Common myeloid progenitor, CD34-positive (primary cell): ENCODE data around the gene VAPB.

Experiments
- CTCF ChIA-PET: fragments of 350-600 bp; sonication (Branson Sonifier 250); formaldehyde crosslinking; loops from one replicate; lab custom pipeline; 2021; ENCODE audit warnings: antibody characterized with exemption; lab: Charles Lee
- POLR2A ChIA-PET: fragments of 350-600 bp; sonication (Branson Sonifier 250); formaldehyde crosslinking; loops from one replicate; lab custom pipeline; 2021; ENCODE audit warnings: antibody characterized with exemption; lab: Charles Lee
- DNase-seq, 3 donors: peaks; one replicate each; pipeline versions ENCODE4 v3.0.0 to v3.0.0-alpha.2; 2013
- H3K27ac ChIP-seq, 2 experiments: 1 replicate in 1 of 2; 2 replicates in 1 of 2; pipeline ENCODE4 v1.7.0; 2013; ENCODE audit warnings: inconsistent platforms in 2 of 2, low read length in 2 of 2, mild to moderate bottlenecking in 2 of 2, low read depth in 1 of 2, moderate library complexity in 1 of 2; ENCODE audit not compliant: severe bottlenecking in 2 of 2, insufficient read depth in 1 of 2, poor library complexity in 1 of 2
- H3K27me3 ChIP-seq, 5 experiments: replicated peaks in 2 of 5; 1 replicate in 3 of 5; 2 replicates in 2 of 5; pipeline versions ENCODE4 v1.6.1 to v1.7.0; 2013; ENCODE audit warnings: low read length in 4 of 5, mild to moderate bottlenecking in 2 of 5, moderate library complexity in 2 of 5, inconsistent platforms in 1 of 5; ENCODE audit not compliant: insufficient read depth in 5 of 5, control insufficient read depth in 4 of 5
- H3K36me3 ChIP-seq, 4 experiments: 1 replicate in 2 of 4; 2 replicates in 2 of 4; pipeline versions ENCODE4 v1.6.1 to v1.7.0; 2013; ENCODE audit warnings: low read length in 3 of 4, control low read depth in 1 of 4, mild to moderate bottlenecking in 1 of 4; ENCODE audit not compliant: control insufficient read depth in 4 of 4, insufficient read depth in 4 of 4
- H3K4me1 ChIP-seq, 4 experiments: 1 replicate in 3 of 4; 2 replicates in 1 of 4; pipeline versions ENCODE4 v1.6.1 to v1.7.1; 2013; ENCODE audit warnings: low read length in 3 of 4, mild to moderate bottlenecking in 3 of 4, control low read depth in 1 of 4, inconsistent platforms in 1 of 4, moderate library complexity in 1 of 4; ENCODE audit not compliant: control insufficient read depth in 4 of 4, insufficient read depth in 4 of 4; ENCODE audit errors: control extremely low read depth in 1 of 4
- H3K4me3 ChIP-seq, 7 experiments: 1 replicate in 4 of 7; 2 replicates in 3 of 7; pipeline versions ENCODE4 v1.5.1 to v1.7.0; 2013; ENCODE audit warnings: mild to moderate bottlenecking in 7 of 7, low read length in 6 of 7, moderate library complexity in 6 of 7, inconsistent platforms in 2 of 7, low read depth in 2 of 7, control low read depth in 1 of 7; ENCODE audit not compliant: insufficient read depth in 4 of 7, control insufficient read depth in 1 of 7; ENCODE audit errors: extremely low read depth in 1 of 7
- H3K9me3 ChIP-seq, 5 experiments: 1 replicate in 4 of 5; 2 replicates in 1 of 5; pipeline versions ENCODE4 v1.6.1 to v1.7.1; 2013; ENCODE audit warnings: low read length in 4 of 5, mild to moderate bottlenecking in 2 of 5, inconsistent platforms in 1 of 5, low read depth in 1 of 5, moderate library complexity in 1 of 5; ENCODE audit not compliant: control insufficient read depth in 4 of 5, insufficient read depth in 2 of 5; ENCODE audit errors: control extremely low read depth in 1 of 5
- WGBS: methylation state at CpG from one replicate; pipeline ENCODE4 v1.1.5; 2013; ENCODE audit not compliant: insufficient coverage; 5-methylcytosine and 5-hydroxymethylcytosine counted together

VAPB gene

DNA sequence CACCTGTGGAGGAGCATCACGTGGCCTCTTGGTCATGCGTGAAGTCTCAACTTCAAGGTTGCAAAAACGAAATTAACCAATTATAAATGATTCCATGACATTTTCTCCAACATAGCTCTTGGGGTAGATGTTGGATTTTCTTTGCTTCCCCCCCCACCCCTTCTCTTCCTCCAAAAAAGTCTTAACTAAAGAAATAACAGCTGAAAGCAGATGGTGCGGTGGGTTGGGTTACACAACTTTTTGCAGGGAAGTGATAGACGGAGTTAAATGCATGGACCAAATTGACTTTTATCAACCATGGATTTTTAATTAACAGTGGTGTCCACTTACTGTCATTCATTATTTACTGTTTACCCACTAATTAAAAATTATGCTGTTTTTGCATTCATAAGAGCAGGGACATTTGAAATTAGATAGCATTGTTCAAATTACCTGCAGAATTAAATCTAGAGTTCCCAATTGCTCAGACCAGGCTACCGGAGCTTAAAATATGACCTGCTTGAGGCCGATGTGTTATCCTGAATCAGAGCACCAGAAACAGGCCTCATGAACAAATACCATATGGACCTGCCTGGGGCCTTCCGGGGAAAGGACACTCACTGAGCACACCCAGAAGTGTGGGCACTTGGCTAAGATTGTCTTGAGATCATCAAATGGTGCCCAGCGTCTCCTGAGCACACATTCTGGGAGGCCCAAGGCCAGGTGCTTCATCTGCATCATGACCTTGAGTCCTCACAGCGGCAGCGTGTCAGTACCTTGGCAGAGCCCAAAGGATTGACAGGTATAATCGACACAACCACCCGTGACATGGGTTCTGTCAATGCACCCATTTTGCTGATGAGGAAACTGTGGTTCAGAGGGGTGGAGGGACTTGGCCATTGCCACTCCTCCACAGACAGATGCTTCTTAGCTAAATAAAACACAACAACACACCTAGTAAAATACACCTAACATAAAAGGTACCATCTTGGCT, 84.7 kb downstream of the VAPB start:
- no peaks in the 10 kb centered on the region for H3K4me1 ChIP-seq
- ChIA-PET CTCF (interaction anchor here (1.0 to 1.1 kb wide), 2 partner anchors 8 to 26 kb away, joined by 3 to 4 read pairs; no protein-coding TSS in a partner anchor), POLR2A (no interaction called here)
- DNase-seq: no peak
- H3K27me3 ChIP-seq: peaks cover 0 to 8% (median 0%) of the 10 kb centered on the region in 5 experiments
- H3K4me3 ChIP-seq: no peak overlapping the region
- no peak overlapping the region for H3K27ac ChIP-seq
- peaks cover 0 to 12% (median 10%) of the 10 kb centered on the region in 5 experiments for H3K9me3 ChIP-seq
- H3K36me3 ChIP-seq: no peaks in the 10 kb centered on the region
- over 99% methylated on average over 10 of the region's 13 CpGs for WGBS

DNA sequence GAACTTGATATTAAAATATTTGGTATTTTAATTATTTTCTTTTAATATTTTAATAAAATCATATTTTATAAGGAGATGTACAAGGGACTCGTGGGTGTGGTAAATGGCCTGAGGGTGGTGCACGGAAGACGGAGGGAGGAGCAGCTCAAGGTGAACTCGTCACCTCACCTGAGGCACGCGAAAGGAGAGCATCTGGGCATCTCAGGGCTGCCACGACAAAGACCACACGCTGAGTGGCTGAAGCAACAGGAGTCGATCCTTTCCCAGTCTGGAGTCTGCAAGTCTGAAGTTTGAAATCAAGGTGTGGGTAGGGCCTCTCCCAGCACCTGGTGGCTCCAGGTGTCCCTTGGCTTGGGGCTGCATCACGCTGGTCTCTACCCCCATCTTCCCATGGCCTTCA, 86.4 kb downstream of the VAPB start:
- no peaks in the 10 kb centered on the region for H3K36me3 ChIP-seq
- H3K4me1 ChIP-seq: no peaks in the 10 kb centered on the region
- H3K9me3 ChIP-seq: peaks cover 1 to 14% (median 13%) of the 10 kb centered on the region in 5 experiments
- ChIA-PET CTCF (no interaction called here), POLR2A (no interaction called here)
- no peak overlapping the region for H3K4me3 ChIP-seq
- H3K27me3 ChIP-seq: peaks cover 0 to 9% (median 2%) of the 10 kb centered on the region in 5 experiments
- 91% methylated on average over 10 of the region's 10 CpGs for WGBS
- DNase-seq: no peak
- no peak overlapping the region for H3K27ac ChIP-seq

DNA sequence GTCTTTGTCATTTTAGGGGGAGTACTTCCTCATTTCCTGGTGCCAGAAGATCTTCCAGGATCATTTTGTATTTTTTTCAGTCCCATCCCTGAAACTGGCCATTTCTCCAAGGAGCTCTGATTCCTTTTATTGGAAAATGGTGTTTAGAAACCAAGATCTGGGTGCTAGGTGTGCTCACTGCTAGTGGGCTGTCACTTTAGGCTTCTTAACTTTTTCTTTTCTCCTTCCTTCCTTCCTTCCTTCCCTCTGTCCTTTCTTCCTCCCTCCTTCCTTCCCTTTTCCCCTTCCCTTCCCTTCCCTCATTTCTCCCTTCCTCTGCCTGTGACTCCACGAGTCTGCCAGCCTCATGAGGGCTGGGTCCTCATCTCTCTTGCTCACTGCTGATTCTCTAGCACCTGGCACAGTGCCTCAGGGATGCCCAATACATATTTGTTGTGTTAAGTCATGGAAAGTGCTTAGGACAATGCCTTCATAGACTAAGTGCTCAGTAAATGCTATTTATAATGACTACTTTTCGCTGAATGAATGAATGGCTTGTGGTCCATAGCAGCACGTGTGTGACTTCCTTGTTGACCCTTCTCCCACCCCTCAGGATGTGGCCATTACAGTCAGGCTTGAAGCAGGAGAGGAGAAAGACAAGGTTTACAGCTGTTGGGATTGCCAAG, 89.2 kb downstream of the VAPB start:
- Histone ChIP-seq H3K27me3 (peaks cover 0 to 19% (median 11%) of the 10 kb centered on the region in 5 experiments), H3K4me3 (no peak overlapping the region), H3K4me1 (no peaks in the 10 kb centered on the region), H3K9me3 (peaks cover 1 to 23% (median 14%) of the 10 kb centered on the region in 5 experiments), H3K36me3 (no peaks in the 10 kb centered on the region), H3K27ac (no peak overlapping the region)
- DNase-seq: no peak
- WGBS: 86% methylated on average over 2 of the region's 3 CpGs
- ChIA-PET POLR2A (no interaction called here), CTCF (no interaction called here)

DNA sequence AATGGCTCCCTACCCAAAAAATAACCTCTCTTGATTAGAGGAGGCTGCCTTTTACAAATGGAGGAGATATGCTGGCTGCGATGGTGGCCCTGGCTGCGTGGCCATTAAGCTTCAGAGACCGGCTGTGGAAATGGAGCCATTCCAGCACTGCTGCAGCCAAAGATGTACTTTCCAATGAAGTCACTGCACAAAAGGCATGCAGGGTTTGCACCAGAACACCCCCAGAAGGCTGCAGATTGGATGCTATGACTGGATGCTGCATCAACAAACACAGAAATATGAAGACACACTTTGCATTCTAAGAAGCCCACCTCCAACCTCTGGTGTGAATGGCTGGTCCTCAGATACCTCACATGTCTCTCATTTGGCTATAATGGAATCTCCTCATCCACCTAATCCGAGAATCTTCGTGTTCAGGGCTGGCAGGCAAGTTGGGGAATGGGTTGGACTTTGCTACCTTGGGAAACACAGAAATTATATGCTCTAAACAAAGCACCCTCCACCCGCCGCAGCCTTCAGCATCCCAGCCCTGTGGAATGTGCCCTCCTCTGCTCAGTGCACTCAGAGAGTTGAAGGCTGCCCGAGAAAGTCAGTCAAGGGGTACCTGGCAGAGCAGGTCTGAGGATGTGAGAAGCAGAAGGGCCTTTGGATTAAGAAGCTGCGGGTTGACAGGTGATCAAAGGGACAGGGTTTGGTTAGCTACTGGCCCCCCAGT, 90.9 kb downstream of the VAPB start:
- H3K27me3 ChIP-seq: peaks cover 0 to 19% (median 7%) of the 10 kb centered on the region in 5 experiments
- 86% methylated on average over 7 of the region's 9 CpGs for WGBS
- H3K4me1 ChIP-seq: no peaks in the 10 kb centered on the region
- POLR2A ChIA-PET: no interaction called here
- H3K4me3 ChIP-seq: no peak overlapping the region
- no peak overlapping the region for H3K27ac ChIP-seq
- H3K9me3 ChIP-seq: peaks cover 1 to 24% (median 14%) of the 10 kb centered on the region in 5 experiments
- CTCF ChIA-PET: no interaction called here
- no peak for DNase-seq
- no peaks in the 10 kb centered on the region for H3K36me3 ChIP-seq

DNA sequence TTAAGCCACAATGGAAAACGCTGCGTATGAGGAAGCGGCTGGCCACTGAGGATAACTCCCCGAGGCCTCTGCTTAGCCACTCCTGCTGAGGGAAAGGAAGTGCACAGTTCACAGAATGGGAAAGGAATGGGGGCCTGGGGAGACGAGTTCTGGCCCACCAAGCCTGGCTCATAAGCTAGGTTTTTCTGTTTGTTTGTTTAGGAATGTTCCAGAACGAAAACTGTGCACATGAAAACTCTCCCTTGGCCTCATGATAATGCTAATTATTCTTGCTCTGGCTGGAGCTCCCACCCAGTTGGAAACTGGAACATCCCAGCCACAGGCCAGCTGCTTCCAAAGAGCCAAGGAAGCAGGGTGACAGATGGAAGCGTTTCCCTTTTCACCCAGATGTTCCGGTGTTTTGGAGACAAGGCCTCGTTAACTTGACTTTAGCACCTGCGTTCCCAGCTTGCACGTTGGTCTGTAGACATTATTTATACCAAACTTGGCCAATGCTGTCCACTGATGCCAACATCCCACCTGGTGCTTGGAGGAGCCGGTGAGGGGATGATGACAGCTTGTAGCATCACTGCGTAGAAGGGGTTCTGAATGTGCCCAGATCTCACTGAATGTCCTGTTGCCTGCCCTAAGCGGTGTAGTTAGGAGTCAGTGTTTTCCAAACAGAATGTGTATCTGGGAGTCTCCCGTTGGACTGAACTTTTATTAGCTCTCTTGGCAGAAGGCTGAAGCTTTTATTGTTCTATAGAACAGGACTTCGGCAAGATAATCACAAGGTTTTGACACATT, 91.7 kb downstream of the VAPB start:
- H3K4me1 ChIP-seq: no peaks in the 10 kb centered on the region
- no peak overlapping the region for H3K4me3 ChIP-seq
- ChIA-PET POLR2A (no interaction called here), CTCF (interaction anchor here (1.0 kb wide), 1 partner anchor 223 kb away, joined by 3 read pairs; no protein-coding TSS in a partner anchor)
- no peaks in the 10 kb centered on the region for H3K36me3 ChIP-seq
- H3K9me3 ChIP-seq: peaks cover 1 to 27% (median 21%) of the 10 kb centered on the region in 5 experiments
- DNase-seq: no peak
- WGBS: 84% methylated on average over 13 of the region's 16 CpGs
- H3K27me3 ChIP-seq: peaks cover 0 to 23% (median 7%) of the 10 kb centered on the region in 5 experiments
- H3K27ac ChIP-seq: no peak overlapping the region

DNA sequence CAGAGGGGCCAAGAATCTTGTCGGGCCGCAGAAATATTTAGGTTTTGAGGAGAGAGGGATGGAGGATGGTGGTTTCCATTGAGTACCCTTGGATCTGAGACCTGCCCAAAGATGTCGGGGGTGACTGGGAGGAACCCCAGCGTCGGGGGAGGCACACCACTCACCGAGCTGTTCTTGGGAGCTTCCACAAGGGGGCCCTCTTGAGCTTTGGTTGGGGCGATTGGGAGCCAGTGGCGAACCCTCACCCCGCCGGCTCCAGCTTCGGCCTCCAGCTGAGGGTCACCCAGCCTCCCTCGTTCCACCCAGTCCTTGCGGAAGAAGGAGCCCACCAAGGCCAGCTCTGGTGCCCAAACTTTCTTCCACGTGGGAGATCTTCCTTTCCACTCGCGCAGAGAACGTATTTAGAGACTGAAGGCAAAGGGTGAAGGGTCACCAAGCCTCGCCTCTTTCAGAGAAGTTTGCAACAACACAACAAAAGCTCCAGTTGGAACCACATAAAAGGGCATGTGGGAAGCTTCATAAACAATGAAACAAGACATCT, 92.5 kb downstream of the VAPB start:
- H3K27ac ChIP-seq: no peak overlapping the region
- H3K9me3 ChIP-seq: peaks cover 3 to 32% (median 25%) of the 10 kb centered on the region in 5 experiments
- ChIA-PET CTCF (interaction anchor here (1.0 to 1.1 kb wide), 2 partner anchors 9 to 222 kb away, joined by 3 read pairs; no protein-coding TSS in a partner anchor), POLR2A (no interaction called here)
- no peaks in the 10 kb centered on the region for H3K36me3 ChIP-seq
- no peaks in the 10 kb centered on the region for H3K4me1 ChIP-seq
- no peak overlapping the region for H3K4me3 ChIP-seq
- WGBS: 24% methylated on average over 18 of the region's 18 CpGs
- DNase-seq: peak; percentile 8 to 28 (median 9)
- H3K27me3 ChIP-seq: peaks cover 0 to 27% (median 7%) of the 10 kb centered on the region in 5 experiments
